HepG2 (cell line): Measurements from ENCODE around the gene ABAT. TPM values are rescaled to one million over a fixed set of nuclear protein-coding genes. Genes with fewer than 3 reads are reported as not detected.

Experiments used
- CHD4 ChIP-seq: fragments of 200-600 bp; sonication (generic); IDR thresholded peaks from 2 replicates; pipeline ENCODE4 v1.7.0; 2017; ENCODE audit warnings: mild to moderate bottlenecking, low read length, borderline replicate concordance
- ETV5 ChIP-seq: IDR thresholded peaks from 2 replicates; pipeline ENCODE4 v1.6.1; 2018; ENCODE audit warnings: missing biosample characterization, missing genetic modification reagents, inconsistent platforms, borderline replicate concordance
- GMEB1 ChIP-seq: sonication (generic); formaldehyde crosslinking; IDR thresholded peaks from 2 replicates; pipeline ENCODE4 v1.5.1; 2020; ENCODE audit warnings: missing genetic modification reagents, mild to moderate bottlenecking, borderline replicate concordance
- HES4 ChIP-seq: sonication (generic); formaldehyde crosslinking; IDR thresholded peaks from 2 replicates; pipeline ENCODE4 v1.9.0; 2021; ENCODE audit warnings: mild to moderate bottlenecking, missing genetic modification reagents, borderline replicate concordance
- MED1 ChIP-seq: sonication (generic); formaldehyde crosslinking; IDR thresholded peaks from 2 replicates; pipeline ENCODE4 v1.4.0; 2020; ENCODE audit warnings: missing genetic modification reagents
- MEF2D ChIP-seq: sonication (generic); formaldehyde crosslinking; IDR thresholded peaks from 2 replicates; pipeline ENCODE4 v1.5.1; 2020; ENCODE audit warnings: mild to moderate bottlenecking, missing genetic modification reagents
- NFE2L2 ChIP-seq: fragments of 150-350 bp; IDR thresholded peaks from 2 replicates; pipeline ENCODE4 v1.6.1; 2014; ENCODE audit warnings: low read length
- NRL ChIP-seq: sonication (generic); formaldehyde crosslinking; IDR thresholded peaks from 2 replicates; pipeline ENCODE4 v1.5.0; 2020; ENCODE audit warnings: missing genetic modification reagents, mild to moderate bottlenecking, moderate library complexity, borderline replicate concordance
- RNF2 ChIP-seq: fragments of 450-650 bp; conservative IDR thresholded peaks from 2 replicates; pipeline ENCODE4 v1.6.1; 2016; ENCODE audit warnings: low read depth
- SAFB2 ChIP-seq: sonication (generic); formaldehyde crosslinking; IDR thresholded peaks from 2 replicates; pipeline ENCODE4 v1.5.1; 2020; ENCODE audit warnings: missing genetic modification reagents, low read depth, mild to moderate bottlenecking, borderline replicate concordance
- SAP130 ChIP-seq: IDR thresholded peaks from 2 replicates; pipeline ENCODE4 v1.6.1; 2016; ENCODE audit warnings: low read depth
- SKIL ChIP-seq: sonication (generic); formaldehyde crosslinking; IDR thresholded peaks from 2 replicates; pipeline ENCODE4 v1.8.0; 2022; ENCODE audit warnings: missing genetic modification reagents, mild to moderate bottlenecking, moderate library complexity, borderline replicate concordance
- THYN1 ChIP-seq: sonication (generic); formaldehyde crosslinking; IDR thresholded peaks from 2 replicates; pipeline ENCODE4 v1.8.1; 2023; ENCODE audit warnings: low read depth, mild to moderate bottlenecking, moderate library complexity, missing genetic modification reagents, borderline replicate concordance
- ZBTB14 ChIP-seq: sonication (generic); formaldehyde crosslinking; IDR thresholded peaks from 2 replicates; pipeline ENCODE4 v1.4.0; 2020; ENCODE audit warnings: missing genetic modification reagents
- ZBTB3 ChIP-seq: sonication (generic); formaldehyde crosslinking; IDR thresholded peaks from 2 replicates; pipeline ENCODE4 v1.4.0; 2020; ENCODE audit warnings: low read depth, mild to moderate bottlenecking, moderate library complexity, missing genetic modification reagents, borderline replicate concordance
- ZBTB7B ChIP-seq: sonication (generic); formaldehyde crosslinking; IDR thresholded peaks from 2 replicates; pipeline ENCODE4 v1.4.0; 2020; ENCODE audit warnings: missing genetic modification reagents
- ZFP1 ChIP-seq: IDR thresholded peaks from 2 replicates; pipeline ENCODE4 v1.6.1; 2016
- ZFP82 ChIP-seq: sonication (generic); formaldehyde crosslinking; IDR thresholded peaks from 2 replicates; pipeline ENCODE4 v1.5.1; 2020; ENCODE audit warnings: mild to moderate bottlenecking, missing genetic modification reagents, borderline replicate concordance
- ZKSCAN1 ChIP-seq: fragments of 150-350 bp; IDR thresholded peaks from 2 replicates; pipeline ENCODE4 v1.6.1; 2014; ENCODE audit warnings: low read length
- ZNF224 ChIP-seq: sonication (generic); formaldehyde crosslinking; IDR thresholded peaks from 2 replicates; pipeline ENCODE4 v1.5.0; 2020; ENCODE audit warnings: mild to moderate bottlenecking, missing genetic modification reagents
- ZNF367 ChIP-seq: sonication (generic); formaldehyde crosslinking; IDR thresholded peaks from 2 replicates; pipeline ENCODE4 v1.4.0; 2020; ENCODE audit warnings: missing genetic modification reagents, borderline replicate concordance
- ZNF446 ChIP-seq: sonication (generic); formaldehyde crosslinking; IDR thresholded peaks from 2 replicates; pipeline ENCODE4 v1.5.0; 2020; ENCODE audit warnings: mild to moderate bottlenecking, missing genetic modification reagents
- ZNF749 ChIP-seq: sonication (generic); formaldehyde crosslinking; IDR thresholded peaks from 2 replicates; pipeline ENCODE4 v1.8.0; 2022; ENCODE audit warnings: mild to moderate bottlenecking, missing genetic modification reagents, moderate library complexity, borderline replicate concordance
- polyA plus RNA-seq, 8 experiments: library from polyadenylated mRNA; depleted of rRNA in 3 of 8; stranded (reverse) in 7 of 8; unstranded in 1 of 8; fragments of >200 nt; fragmentation: Illumina TruSeq in 4 of 8; extraction: Trizol in 4 of 8; gene quantifications; 2 replicates each; pipeline versions ENCODE4 v1.2.1 to v1.2.3, GENCODE V29; 2011 to 2016; ENCODE audit warnings: low read depth in 4 of 8, missing spikeins in 1 of 8, mixed read lengths in 1 of 8; ENCODE audit not compliant: insufficient read depth in 1 of 8
- total RNA-seq, 5 experiments: library from RNA; depleted of rRNA; stranded (reverse); fragments of >200 nt; fragmentation: Illumina TruSeq; extraction: Trizol; gene quantifications; 2 replicates each; pipeline ENCODE4 v1.2.3, GENCODE V29; 2016; ENCODE audit warnings: low read depth in 1 of 5
- TF ChIP-seq, protein P1 (sequence below): sonication (generic); formaldehyde crosslinking; IDR thresholded peaks from 2 replicates; pipeline ENCODE4 v1.8.1; 2023; ENCODE audit warnings: mild to moderate bottlenecking, missing genetic modification reagents
- TF ChIP-seq, protein P2 (sequence below): sonication (generic); formaldehyde crosslinking; IDR thresholded peaks from 2 replicates; pipeline ENCODE4 v1.4.0; 2020; ENCODE audit warnings: missing genetic modification reagents

ABAT gene
- total and polyA plus RNA-seq, 2 of the 13 experiments (the other 11 are each of a cell fraction or from before 2014, with no cell fraction given): 47.6 to 97.3 TPM

DNA sequence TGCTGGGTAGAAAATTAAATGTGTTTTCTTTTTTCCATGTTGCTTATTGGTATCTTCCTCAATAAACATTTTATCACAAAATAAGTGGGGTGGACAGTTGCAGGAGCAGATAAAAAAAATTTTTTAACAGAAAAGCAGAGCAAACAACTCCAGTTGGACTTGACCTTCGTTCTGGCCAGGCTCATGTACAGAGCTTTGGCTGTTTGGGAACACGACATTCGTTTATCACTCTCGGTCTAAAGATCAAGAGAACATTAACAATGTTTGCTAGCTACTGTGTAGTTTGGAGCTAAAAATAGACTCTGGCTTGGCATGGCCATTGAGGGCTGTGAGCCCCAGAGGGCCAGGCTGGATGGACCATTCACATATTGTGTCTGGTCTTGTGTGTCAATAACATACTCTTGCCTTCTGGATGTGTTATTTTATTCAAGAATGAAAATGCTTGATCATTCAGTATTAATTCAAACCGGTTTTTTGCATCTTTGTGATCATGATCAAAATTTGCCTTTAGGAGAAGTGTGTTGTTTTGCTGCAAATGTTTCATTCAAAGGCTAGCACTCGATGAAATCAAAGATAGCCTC lies 66.4 kb downstream of the ABAT start (continued):
- TF ChIP-seq SAFB2 (CRISPR knock-in tag): no peak; the same call in 1 of the 2 replicates
- TF ChIP-seq MEF2D (CRISPR knock-in tag): peak; percentile 100
- peak; percentile 94; the same call in 1 of the 2 replicates for TF ChIP-seq CHD4
- no peak for TF ChIP-seq ZNF224
- no peak for TF ChIP-seq ZFP82 (CRISPR knock-in tag)
- peak; percentile 65; the same call in 1 of the 2 replicates for TF ChIP-seq ETV5
- TF ChIP-seq ZKSCAN1: no peak; the same call in none of the 2 replicates
- TF ChIP-seq ZNF749: no peak
- peak; percentile 100 for TF ChIP-seq SKIL (CRISPR knock-in tag)
- TF ChIP-seq GMEB1 (CRISPR knock-in tag): peak; percentile 49
- TF ChIP-seq ZFP1: peak; percentile 96
- TF ChIP-seq NFE2L2: no peak
- TF ChIP-seq THYN1: no peak
- TF ChIP-seq ZBTB3 (CRISPR knock-in tag): 0 out of 2 replicates have a peak, but pooled peaks have one; percentile 54
- TF ChIP-seq, protein P1, sequence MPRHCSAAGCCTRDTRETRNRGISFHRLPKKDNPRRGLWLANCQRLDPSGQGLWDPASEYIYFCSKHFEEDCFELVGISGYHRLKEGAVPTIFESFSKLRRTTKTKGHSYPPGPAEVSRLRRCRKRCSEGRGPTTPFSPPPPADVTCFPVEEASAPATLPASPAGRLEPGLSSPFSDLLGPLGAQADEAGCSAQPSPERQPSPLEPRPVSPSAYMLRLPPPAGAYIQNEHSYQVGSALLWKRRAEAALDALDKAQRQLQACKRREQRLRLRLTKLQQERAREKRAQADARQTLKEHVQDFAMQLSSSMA: peak; percentile 79
- TF ChIP-seq HES4 (CRISPR knock-in tag): no peak
- no peak for TF ChIP-seq NRL
- TF ChIP-seq ZNF367 (CRISPR knock-in tag): no peak
- no peak for TF ChIP-seq RNF2
- TF ChIP-seq ZBTB7B: peak; percentile 89
- no peak for TF ChIP-seq ZBTB14 (CRISPR knock-in tag)
- TF ChIP-seq SAP130 (CRISPR knock-in tag): peak; percentile 95
- TF ChIP-seq, protein P2, sequence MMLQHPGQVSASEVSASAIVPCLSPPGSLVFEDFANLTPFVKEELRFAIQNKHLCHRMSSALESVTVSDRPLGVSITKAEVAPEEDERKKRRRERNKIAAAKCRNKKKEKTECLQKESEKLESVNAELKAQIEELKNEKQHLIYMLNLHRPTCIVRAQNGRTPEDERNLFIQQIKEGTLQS (CRISPR knock-in tag): peak; percentile 52; the same call in 1 of the 2 replicates
- TF ChIP-seq ZNF446: no peak
- peak; percentile 92 for TF ChIP-seq MED1 (CRISPR knock-in tag)
